HG02973 (cell line): ENCODE results near the gene ADNP.
"Not testable (repeated sequence)": the region's sequence is repeated elsewhere in the genome, so short reads cannot be mapped to it uniquely, and the experiment has no call there.

ENCODE experiments used
- ATAC-seq: cut with Tn5 transposase; IDR thresholded peaks from one replicate; pipeline ENCODE4 v1.9.1; 2021; ENCODE audit warnings: moderate library complexity; ENCODE audit not compliant: unreplicated experiment

The ADNP gene

DNA sequence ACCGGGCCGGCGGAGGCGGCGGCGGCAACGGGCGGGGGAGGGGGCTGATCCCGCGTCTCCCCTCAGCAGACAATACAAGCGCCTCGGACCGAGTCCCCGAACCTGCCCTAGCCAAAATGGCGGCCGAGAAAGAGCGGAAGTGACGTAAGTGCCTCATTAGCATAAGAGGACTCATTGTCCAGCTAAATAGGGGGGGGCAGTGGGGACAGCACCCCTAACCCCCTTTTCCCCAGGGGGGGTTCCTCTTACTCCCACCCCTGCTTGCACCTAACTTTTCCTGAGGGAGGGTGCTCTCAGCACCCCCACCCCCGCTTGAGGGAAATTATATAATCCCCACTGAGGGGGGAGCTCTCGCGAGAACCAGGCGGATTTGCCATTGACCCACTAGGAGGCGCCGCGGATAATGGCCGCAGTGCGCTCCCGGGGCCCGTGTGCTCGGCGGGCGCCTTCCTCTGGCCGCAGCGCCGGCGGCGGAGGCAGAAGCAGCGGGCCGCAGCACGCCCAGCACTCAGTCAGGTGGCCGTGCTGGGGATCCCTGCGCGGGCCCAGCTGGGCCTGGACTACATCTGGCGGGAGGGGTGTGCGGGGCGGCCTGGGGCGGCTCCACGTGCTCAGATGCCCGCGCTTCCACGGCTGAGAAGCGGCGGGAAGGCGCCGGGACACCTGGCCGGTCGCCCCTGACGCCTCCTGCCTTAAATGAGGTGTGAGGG, at the start of gene ADNP:
TSS of gene ADNP (minus strand) at position 132 of the 710 bp plus-strand sequence. CDS start 27,441 bp downstream, outside the sequence.
- peak; percentile 55 for ATAC-seq

DNA sequence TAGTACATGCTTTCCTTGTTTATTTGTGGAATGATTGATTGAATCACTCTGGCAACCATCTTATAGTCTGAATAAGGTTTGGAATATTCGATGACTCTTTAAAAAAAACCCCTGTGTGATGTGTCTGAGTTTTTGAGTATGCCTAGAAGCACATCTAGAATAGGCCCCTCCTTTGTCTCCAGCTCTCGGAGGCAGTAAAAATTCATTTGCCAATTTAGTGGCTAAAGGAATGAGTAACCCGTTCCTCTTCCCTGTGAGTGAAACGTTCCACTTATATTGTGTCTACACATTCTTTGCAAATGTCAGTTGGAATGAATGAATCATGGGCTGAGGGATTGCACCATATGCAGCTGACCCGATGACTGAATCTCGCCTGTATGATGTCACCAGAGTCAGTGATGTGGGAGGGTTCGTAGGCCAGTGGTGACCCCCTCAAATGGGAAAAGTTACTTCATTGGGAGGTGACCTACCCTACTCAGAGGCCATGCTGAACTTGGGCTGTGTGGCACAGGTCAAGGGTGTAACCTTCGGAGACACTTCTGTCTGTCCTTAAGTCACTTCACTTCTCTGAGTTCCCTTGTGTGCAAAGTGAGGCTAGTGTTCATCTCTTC, 48.9 kb upstream of the ADNP start:
- ATAC-seq = no peak

DNA sequence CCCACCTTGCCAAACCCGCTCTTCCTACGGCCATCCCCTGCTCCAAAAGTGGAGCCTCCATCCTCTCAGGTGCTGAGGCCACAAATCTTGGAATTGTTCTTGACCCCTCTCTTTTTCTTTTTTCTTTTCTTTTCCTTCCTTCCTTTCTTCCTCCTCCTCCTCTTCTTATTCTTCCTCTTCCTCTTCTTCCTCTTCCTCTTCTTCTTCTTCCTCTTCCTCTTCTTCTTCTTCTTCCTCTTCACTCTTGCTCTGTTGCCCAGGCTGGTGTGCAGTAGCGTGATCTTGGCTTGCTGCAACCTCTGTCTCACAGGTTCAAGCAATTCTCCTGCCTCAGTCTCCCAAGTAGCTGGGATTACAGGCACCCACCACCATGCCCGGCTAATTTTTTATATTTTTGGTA, 47.3 kb upstream of the ADNP start:
- ATAC-seq = not testable (repeated sequence)

DNA sequence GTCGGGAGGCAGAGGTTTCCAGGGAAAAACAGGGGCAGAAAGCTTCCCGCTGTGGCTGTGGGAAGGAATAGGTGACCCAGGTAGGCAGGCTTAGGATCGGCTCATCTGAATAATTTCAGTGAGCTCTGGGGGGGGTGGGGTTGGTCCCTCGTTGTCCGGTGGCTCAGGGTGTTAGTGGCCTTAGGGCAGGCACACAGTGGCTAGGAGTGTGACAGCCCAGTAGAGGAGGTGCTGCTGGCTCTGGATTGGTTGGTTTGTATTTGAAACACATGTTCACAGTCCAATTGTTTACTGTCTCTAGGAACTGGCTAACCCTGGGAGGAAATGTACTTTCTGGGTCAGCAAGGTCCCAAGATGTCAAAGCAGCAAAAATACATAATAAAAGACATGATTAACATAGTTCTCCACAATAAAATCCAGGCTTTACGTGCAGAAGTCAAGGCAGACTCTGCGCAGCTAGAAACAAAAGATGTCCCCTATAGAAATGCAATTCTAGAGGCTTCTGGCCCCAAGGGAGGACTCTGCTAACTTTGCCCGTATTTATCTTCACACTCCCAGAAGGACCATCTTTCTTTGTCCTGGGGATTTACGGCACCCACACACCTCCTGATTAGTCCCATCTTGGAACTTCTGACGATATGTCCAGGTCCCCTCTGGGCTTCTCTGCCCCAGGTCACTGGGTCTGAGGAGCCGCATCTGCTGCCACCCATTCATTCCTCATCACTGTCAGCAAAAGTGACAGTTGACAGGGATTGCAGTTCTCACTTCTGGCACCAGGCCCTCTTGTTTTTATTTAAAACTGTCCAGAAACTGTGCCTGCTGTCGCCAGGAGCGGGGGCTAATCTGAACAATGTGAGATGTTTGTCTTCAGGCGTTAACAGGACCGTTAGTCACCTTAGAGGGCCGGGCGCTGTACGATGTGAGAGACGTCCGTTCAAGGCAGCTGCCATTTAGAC, 46.1 kb upstream of the ADNP start:
- ATAC-seq = no peak

DNA sequence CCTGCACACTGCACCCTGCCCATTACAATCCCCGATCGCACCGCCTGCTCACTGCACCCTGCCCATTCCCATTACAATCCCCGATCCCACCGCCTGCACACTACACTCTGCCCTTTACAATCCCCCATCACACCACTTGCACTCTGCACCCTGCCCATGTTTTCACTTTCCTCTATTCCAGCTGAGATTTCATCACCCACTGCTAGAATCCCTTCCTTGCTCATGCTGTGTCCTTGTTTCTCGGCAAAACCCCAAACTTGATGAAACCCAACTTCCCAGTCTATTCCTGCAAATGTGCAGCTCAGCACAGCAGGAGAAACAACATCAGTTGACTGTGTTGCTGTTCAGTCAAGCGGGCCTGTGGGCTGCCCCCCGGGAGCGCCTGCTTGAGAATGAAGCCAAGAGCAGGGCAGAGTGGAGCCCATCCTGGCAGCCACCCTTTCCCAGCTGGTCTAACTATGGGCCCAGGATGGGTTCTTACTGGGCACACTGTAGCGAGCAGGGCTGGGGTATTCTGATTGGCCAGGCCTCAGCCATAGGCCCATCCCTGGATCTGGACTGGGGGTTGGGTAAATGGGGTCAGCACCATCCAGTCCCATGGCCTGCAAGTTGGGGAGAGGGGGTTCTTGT, 44.6 kb upstream of the ADNP start:
- no peak for ATAC-seq

DNA sequence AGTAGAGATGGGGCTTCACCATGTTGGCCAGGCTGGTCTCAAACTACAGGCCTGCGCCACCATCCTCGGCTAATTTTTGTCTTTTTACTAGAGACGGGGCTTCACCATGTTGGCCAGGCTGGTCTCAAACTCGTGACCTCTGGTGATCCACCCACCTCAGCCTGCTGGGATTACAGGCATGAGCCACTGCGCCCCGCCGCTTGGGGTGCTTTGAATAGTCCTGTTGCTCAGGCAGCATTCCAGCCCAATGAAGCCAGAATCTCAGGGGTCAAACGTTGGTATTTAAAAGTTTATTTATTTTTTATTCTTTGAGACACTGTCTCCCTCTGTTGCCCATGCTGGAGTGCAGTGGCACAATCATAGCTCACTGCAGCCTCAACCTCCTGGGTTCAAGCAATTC, 38.7 kb upstream of the ADNP start:
- ATAC-seq = no peak

DNA sequence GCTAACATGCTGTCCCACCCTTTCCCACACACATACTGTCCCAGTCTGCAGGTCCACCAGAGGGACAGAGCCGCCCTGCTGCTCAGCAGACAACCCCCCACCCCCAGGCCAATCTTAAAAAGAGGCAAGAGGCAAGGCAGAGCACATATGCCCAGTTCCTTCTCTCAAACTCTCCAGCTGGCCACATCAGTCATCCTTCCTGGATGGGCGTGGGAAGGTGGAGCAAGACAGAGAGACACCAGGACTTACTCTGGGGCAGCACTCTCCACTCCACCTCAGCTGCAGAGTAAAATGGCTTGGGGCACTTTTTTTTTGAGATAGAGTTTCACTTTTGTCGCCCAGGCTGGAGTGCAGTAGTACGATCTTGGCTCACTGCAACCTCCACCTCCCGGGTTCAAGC, 38.2 kb upstream of the ADNP start:
- no peak for ATAC-seq

DNA sequence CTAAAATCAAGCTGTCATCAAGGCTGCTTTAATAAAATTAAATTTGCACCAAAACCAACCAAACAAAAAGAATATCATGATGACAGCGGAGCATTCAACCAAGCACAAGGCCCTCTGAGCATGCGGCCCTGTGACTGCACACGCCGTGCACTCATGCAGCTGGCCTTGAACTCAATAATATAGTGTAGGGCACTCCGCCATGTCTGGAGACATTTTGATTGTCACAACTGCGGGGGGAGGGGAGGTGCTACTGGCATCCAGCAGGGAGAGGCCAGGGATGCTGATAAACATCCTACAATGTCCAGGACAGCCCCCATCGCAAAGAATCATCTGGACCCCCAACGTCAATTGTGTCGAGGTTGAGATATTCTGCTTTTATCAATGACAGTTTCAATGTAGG, 37.1 kb upstream of the ADNP start:
- no peak for ATAC-seq

DNA sequence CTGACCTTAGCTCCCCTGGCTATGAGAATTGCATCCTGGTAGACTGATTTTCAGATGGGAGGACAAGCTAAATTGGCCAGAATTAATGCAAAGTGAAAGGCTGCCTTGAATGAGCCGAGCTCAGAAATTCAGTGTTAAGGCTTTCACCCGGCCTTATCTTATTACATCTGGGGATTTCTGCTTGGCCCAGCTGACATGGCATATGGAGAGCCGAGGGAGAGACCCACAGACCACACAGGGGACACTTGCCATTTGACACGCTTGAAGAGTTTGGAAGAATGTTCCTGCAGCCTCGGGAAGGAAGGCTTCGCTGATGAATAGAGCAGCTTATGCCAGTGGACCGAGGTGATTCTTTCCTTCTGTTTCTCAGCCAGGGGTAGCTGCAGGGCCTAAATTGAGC, 36.3 kb upstream of the ADNP start:
- no peak for ATAC-seq

DNA sequence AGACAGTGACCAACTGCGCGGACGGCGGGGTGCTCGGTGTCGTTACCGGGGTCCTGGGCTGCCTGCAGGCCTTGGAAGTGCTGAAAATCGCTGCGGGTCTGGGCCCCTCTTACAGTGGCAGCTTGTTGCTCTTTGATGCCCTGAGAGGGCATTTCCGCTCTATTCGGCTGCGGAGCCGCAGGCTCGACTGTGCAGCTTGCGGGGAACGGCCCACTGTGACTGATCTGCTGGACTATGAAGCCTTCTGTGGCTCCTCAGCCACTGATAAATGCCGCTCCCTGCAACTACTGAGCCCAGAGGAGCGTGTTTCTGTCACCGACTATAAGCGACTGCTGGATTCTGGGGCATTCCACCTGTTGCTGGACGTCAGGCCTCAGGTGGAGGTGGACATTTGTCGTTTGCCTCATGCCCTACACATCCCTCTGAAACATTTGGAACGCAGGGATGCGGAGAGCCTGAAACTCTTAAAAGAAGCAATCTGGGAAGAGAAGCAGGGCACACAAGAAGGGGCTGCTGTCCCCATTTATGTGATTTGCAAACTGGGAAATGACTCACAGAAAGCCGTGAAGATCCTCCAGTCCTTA, 28.4 kb upstream of the ADNP start:
- ATAC-seq = no peak

DNA sequence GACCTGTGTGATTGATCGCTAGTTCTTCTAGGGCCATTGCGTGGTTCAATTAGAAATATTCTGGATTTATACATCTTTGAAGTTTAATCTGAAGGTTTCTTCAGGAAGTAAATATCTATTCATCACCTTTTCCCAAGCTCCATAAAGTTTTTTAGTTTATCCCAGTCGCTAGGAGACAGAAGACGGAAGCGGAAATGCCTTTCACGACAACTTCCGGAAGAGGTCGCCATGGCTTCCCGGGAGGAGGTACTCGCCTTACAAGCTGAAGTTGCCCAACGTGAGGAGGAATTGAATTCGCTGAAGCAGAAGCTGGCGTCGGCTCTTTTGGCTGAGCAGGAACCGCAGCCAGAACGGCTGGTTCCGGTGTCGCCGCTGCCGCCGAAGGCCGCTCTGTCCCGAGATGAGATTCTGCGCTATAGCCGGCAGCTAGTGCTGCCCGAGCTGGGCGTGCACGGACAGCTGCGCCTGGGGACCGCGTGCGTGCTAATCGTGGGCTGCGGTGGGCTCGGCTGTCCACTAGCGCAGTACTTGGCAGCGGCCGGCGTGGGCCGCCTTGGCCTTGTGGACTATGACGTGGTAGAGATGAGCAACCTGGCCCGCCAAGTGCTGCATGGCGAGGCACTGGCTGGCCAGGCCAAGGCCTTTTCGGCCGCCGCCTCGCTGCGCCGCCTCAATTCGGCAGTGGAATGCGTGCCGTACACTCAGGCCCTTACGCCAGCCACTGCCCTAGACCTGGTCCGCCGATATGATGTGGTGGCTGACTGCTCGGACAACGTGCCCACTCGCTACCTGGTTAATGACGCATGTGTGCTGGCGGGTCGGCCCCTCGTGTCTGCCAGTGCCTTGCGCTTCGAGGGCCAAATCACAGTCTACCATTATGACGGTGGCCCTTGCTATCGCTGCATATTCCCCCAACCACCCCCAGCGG, 27.6 kb upstream of the ADNP start, which contains the start of gene MOCS3:
TSS of gene MOCS3 (plus strand) at position 204 of the 928 bp plus-strand sequence. CDS start at position 229, 25 bp downstream.
- ATAC-seq = peak; percentile 64

DNA sequence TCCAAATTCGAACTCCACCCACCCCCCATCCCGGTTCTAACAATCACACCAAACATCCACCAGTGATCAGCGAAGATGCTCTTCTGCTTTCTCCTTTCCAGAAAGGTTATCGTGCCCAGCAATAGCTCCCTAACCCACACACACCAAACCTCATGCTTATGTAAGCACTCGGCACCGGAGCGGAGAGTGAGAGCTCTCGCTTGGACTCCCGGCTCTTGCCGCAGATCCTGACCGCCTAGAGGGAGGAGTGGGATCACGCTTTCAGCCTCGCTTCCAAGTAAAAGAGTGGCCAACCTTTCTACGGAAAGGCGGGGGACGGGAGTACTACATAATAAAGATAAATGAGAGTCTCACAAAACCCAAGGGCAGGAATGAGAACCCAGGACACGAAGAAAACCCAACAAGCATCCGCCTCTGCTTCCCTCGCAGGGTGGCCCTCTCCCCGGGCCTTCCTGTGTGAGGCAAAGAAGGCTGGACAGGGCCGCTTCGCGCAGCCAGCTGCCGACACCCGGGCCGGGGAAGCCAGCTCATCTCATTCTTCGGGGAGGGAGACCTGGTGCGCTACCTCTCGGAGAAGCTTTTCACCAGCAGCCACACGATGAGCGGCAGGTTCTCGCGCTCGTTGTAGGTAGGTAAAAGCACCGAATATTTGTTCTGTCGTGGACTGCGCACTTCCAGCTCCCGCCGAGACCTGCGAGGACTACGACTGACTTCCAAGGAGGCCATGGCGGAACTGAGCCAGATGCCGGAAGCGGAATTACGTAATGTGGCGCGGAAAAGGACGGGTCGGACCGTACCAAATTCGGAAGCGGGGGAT, 26.8 kb upstream of the ADNP start, which contains the start of gene DPM1:
TSS of gene DPM1 (minus strand) at position 735 of the 817 bp plus-strand sequence. CDS start at position 726, 9 bp downstream.
- ATAC-seq = peak; percentile 74

DNA sequence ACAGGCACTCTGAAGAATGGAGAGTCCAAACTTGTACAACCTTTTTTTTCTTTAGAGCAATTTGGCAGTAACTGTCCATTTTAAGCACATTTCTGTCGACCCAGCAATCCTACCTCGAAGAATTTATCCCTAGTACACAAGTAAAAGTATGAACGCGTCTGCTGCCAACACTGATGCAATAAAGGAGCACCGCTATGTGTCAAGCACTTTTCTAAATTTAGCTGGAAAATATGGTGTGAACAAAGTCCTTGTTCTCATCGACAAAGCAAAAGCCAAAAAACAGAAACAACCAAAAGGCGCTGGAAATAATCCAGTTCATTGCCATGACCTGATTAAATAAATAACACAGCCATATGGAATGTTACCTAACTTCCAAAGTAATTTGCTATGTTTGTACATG, 26.0 kb upstream of the ADNP start:
- no peak for ATAC-seq

DNA sequence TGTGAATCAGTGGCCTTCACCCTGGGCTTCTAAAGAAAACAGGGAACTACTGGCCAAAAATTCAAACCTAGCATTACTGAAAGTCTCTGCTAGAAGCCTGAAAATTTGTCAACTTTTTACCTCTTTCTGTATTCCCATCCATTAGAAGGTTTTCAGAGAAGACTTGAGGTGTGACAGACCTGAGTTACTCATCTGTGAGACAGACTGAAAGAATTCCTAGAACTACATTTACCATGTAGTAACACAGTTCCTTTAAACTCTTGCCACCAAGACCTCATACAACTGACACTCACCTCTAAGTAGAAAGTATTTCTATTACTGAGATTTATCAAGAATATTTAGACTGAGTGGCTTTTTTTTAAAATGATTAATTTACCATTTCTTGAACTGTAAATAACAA, 22.6 kb upstream of the ADNP start:
- no peak for ATAC-seq

DNA sequence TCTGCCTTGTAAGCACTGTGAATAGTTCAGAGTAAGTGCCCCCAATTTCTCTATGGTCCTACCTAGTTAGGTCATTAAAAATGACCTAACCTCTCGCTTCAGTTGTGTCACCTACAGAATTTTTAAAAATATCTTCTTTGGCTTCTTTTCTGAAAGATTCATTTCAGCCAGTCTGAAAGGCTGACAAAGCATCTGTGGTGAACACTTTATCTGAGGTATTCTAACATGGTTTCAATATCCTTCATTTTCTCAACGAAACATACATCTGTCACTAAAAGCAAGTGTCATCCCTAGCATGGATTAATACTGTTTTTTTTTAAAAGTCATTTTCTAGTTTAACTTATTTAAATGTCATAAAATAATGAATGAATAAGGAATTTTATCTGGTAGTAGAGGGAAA, 22.0 kb upstream of the ADNP start:
- ATAC-seq = no peak

DNA sequence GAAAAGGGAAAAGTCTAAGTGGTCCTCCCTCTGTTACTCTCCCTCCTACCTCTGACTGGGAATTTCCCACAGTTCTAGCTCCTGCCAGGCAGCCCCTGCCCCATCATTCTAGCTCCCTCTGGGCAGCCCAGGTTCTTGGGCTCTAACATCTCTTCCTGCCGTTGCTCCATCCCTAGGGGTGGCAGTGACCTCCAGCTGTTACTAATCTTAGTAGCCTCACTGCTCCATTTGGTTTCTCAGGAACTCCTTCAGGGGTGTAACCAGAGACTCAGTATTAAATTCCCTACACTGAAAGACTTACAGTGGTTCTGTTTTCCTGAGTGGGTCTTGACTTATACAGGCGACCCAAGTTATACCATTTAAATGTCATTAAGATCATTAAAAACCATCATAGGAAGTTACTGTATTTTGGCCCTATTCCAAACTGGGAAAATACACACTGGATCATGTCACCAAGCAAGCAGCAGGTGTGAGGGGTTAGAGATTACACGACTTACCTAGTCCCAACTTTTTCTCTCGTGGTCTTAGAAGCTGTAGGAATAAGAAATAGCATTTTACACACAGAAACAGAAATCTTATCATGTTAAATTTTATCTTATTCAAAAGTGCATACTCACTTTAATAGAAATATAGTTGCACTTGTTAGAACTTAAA, 17.0 kb upstream of the ADNP start:
- ATAC-seq = no peak

DNA sequence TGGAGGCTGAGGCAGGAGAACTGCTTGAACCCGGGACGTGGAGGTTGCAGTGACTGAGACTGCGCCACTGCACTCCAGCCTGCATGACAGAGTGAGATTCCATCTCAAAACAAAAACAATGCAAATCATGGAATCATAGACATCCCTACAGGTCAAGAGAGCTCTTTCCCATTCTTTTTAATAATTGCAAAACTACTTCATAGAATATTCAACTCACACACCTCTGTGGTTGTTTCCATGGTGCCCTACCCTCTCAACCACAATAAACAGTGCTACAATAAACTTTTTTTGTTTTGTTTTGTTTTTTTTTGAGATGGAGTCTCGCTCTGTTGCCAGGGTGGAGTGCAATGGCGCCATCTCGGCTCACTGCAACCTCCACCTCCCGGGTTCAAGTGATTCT, 11.8 kb upstream of the ADNP start:
- ATAC-seq = no peak

DNA sequence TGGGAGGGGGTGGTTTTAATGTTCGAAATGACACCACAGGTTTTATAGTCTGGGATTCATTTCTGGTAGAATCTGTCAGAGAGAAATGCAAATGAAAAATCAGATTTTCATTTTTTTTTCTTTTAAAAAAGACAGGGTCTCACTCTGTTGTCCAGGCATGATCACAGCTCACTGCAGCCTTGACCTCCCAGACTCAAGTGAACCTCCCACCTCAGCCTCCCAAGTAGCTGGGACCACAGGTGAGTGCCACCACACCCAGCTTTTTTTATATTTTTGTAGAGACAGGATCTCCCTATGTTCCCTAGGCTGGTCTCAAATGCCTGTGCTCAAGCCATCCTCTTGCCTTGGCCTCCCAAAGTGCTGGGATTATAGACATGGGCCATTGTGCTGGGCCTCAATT, 2.4 kb upstream of the ADNP start:
- no peak for ATAC-seq
